Glomerular visceral epithelial cell (primary cell): ENCODE data around the gene CD58.
"Not testable (repeated sequence)": the region's sequence is repeated elsewhere in the genome, so short reads cannot be mapped to it uniquely, and the experiment has no call there.

Experiments
- DNase-seq: peaks from one replicate; pipeline ENCODE4 v3.0.0-alpha.2; 2016; ENCODE audit errors: extremely low spot score

Gene CD58

GRCh38 chr1:116593401-116593800 lies 22.6 kb upstream of the CD58 start:
- DNase-seq, result not testable (repeated sequence)

GRCh38 chr1:116591951-116592605 lies 21.3 kb upstream of the CD58 start:
- DNase-seq, result not testable (repeated sequence)

- not testable (repeated sequence) for DNase-seq
Measured at GRCh38 chr1:116591006-116591950, 20.5 kb upstream of the CD58 start.

DNA sequence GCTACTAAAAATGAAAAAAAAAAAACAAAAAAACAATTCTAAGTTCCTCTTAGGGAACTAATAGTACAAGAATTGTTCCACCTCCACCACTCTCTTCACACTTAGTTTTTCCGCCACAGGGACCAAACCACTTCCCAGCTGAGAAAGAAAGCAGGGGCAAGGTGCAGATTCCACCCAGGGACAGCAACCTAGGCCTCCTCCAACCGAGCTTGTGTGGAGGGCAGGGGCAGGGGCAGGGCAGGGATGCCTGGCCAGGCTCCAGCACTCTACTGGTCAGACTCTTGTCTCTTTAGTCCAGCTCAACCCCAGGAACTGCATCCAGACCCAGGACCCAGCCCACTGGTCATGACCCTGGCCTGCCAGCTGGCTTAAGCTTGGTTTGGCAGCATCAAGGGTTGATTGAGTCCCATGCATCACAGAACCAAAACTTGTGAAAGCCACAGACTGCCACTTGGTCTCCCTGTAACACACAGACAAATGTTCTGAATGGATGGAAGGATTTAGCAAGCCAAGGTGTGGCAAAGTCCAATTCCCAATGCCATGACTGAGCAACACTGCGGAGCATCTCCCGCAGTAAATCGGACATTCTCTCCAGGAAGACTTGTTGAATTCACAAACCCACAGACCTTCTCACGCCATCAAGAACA lies 19.7 kb upstream of the CD58 start:
- DNase-seq, result not testable (repeated sequence)

DNA sequence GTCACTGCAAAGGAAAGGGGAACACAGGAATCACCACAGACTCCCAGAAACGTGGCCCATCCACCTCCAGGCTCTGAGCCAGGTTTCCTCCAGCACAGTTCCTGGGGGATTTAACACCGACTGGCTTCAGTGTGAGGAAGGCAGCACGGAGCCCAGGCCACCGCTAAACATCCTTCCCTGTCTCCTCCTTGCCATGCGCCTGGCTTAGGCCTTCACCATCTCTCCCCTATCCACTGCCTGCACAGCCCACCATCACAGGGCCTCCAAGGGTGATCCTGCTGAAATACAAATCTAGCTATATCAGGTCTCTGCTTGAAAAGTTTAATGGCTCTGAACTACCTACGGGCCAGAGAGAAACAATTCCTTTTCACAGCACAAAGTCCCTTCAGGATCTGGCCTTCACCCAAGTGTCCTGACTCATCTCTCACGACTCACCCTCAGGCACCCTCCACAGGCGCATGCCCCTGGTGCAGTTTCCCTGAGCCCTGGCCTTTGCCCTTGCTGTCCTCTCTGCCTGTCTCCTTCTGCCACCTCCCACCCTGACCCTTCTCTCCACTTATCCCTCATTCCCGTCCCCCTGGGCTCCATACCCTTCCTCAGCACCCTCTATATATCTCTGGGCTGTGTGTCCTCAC lies 18.4 kb upstream of the CD58 start:
- peak; percentile 44 for DNase-seq

- DNase-seq, result no peak
Measured at GRCh38 chr1:116587501-116588227, 16.8 kb upstream of the CD58 start.

DNA sequence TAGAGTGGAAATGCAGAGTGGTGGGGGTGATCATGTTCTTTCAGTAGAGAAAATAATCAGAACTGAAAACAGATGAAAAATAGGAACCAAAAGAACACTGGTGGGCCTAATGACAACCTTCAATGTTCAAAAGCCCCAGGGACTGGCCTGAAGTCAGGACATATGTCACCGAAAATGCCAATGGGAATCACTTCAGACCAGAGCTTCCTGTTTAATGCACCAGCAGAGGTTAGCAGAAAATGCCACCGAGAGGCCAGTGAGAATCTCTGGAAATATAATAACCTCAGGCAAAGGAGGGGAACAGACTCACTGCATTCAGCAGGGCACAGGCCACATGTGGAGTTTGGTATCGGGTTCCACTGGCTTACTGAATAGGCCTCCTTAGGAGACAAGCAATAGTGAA lies 15.9 kb upstream of the CD58 start:
- no peak for DNase-seq

- DNase-seq, result no peak
Measured at GRCh38 chr1:116585886-116586285, 15.1 kb upstream of the CD58 start.

DNA sequence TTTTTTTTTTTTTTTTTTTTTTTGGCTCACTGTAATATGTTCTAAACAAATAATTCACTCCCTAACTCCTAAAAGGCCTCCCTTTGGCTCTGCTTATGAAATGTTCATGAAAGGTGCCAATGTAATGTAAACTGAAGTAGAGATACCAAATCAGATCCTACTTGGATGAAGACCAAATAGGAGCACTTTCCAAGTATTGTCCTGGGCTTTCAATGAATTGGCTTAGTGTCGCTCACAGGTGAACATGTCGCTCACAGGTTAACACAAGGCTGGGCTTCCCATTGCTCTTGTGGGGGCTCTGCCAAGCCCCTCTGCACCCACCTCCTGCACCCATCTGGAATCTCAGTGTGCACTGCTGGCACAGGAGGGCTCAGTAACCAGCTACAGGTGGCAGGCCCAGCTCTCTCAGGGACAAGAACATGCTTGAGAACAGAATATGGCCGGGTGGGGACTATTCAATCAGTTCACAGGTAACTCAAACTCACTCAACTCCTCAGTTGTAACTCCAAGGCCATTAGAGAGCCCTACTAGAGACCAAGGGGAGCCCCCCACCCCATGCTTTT lies 10.6 kb upstream of the CD58 start:
- no peak for DNase-seq

DNA sequence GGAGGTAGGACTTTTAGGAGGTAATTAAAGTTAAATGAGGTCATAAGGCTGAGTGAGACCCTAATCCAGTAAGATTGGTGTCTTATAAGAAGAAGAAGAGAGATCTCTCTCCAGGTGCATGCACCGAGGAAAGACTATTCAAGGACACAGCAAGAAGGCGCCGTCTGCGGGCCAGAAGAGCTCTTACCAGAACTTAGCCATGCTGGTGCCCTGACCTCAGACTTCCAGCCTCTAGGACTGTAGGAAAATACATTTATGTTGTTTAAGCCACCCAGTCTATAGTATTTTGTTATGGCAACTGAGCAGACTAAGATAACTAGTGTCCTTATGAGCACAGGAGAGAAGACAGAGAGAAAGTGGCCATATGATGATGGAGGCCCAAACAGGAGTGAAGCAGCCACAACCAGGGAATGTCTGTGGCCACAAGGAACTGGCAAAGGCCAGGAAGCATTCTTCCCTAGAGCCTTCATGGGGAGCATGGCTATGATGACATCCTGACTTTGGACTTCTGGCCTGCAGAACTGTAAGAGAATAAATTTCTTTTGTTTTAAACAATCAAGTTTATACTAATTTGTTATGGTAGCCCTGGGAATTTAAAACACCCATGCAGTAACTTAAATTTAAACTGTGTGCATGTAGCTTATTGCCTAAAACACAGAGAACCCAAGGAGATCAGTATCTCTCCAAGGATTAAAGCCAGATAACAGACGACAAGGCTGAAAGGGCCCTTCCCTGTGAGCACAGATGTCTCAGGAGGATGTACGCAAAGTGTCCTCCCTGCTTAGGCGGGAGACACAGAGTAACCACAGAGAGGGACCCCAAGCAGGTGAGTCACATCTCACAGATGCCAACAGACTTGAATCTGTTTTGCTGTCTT lies 9.9 kb upstream of the CD58 start:
- no peak for DNase-seq

- DNase-seq, result no peak
Measured at GRCh38 chr1:116579259-116579875, 8.5 kb upstream of the CD58 start.

DNA sequence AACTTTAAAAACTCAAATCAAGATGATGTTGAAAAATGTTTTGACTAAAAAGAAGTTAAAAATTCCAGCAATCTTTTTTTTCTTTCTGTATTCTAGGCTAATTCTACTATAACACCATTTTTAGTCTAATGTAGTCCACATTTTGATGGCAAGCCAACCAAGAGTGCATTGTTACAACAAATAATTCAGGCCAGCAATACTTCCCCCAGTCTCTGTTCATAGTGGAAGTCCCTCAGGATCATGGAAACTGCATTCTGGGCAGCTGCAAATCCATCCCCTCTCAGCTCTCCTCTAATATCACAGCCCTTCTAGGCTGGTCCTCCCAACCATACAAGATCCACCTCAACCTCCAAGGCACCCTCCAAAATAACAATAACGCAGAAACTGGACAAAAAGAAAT lies 7.8 kb upstream of the CD58 start:
- no peak for DNase-seq

DNA sequence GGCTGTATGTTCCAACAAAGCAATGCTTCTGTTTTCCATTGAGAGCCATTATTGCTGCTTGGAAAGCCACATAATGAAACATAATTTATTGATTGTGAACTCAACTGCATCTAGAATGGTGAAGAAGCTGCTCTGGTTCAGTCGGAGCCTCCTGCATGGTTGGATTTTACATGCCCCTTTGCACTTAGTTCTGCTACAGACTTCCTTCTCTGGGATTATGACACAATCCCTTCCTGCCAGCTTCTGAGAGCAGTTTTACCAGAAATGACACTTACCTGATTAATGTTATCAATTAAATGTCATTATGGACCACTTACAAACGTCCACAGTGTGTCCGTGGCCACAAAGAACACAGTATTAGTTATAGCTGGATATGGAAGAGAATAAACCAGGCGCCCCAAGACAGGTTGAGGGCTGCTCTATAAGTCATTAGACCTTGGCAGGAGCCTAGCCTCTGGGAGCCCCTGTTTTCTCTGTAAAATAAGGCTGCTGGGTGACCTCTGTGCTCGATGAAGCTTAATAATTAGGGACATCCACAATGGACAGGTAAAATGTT lies 7.0 kb upstream of the CD58 start:
- no peak for DNase-seq

- peak; percentile 62 for DNase-seq
Measured at GRCh38 chr1:116574581-116575291, 3.9 kb upstream of the CD58 start.

DNA sequence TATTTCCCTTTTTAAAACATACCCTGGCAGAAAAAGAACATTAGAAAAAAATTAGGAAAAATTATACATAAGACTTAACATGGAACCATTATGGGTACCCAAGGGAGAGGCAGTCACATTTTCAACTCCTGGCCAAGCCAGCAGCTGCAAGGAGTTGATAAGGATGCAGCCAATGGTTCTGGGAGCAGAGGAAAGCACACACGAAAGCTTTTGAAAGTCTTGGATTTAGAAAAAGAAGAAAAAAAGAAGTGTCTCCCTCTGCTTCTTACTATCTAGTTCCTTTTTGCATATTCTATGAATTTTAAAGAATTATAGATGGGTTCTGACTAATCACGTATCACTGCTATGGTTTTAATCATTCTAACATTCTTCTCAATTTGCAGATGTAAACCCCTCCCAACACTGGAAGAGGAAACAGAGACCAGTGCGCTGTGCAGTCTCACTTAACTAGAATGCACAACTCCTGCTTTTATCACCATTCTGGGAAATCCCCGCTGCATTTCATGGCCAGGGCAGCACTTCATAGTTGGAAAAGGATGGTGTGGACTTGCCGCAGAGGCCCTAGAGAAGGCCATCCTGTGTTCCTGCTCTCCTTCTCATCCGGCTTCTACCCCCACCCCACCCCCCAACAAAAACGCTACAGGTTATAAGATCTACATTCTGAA lies 2.7 kb upstream of the CD58 start:
- DNase-seq, result peak; percentile 50

- no peak for DNase-seq
Measured at GRCh38 chr1:116572771-116573430, 2.1 kb upstream of the CD58 start.

DNA sequence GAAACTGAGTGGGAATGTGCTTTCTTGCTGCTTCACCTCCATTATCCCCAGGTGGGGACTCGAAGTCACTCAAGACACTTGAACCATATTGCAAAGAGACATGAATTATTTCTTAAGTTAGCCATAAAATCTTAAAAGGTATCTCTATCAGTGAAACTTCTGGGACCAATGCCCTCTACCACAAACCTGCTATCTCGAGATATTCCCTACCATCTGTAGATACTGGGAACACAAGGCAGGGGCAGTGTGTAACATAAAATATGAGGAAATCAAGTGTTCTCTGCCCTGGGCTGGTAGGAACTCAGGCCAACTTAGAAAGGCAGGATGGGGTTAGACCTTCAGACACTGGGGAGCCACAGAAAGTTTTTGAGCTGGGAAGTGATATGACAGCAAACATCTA lies 1.3 kb upstream of the CD58 start:
- no peak for DNase-seq
